K562 (cell line): ENCODE measurements around the gene C16orf95. TPM values are rescaled to one million over a fixed set of nuclear protein-coding genes. Genes with fewer than 3 reads are reported as not detected.

ENCODE experiments used
- KAT7 ChIP-seq: sonication (generic); formaldehyde crosslinking; IDR thresholded peaks from 2 replicates; pipeline ENCODE4 v1.8.0; 2022; ENCODE audit warnings: missing genetic modification reagents, mild to moderate bottlenecking, borderline replicate concordance
- RBM14 ChIP-seq: fragments of 200-400 bp; formaldehyde crosslinking; IDR thresholded peaks from 2 replicates; pipeline ENCODE4 v1.6.1; 2018; ENCODE audit warnings: low read depth, mild to moderate bottlenecking, low read length, moderate library complexity, borderline replicate concordance; ENCODE audit not compliant: insufficient read depth
- RFX1 ChIP-seq: fragments of 450-650 bp; IDR thresholded peaks from 2 replicates; pipeline ENCODE4 v1.6.1; 2016; ENCODE audit warnings: mild to moderate bottlenecking, moderate library complexity
- SAFB ChIP-seq: fragments of 200-400 bp; formaldehyde crosslinking; IDR thresholded peaks from 2 replicates; pipeline ENCODE4 v1.6.1; 2017; ENCODE audit warnings: low read depth, low read length, borderline replicate concordance
- SAFB2 ChIP-seq: fragments of 200-400 bp; formaldehyde crosslinking; IDR thresholded peaks from 2 replicates; pipeline ENCODE4 v1.6.1; 2018; ENCODE audit warnings: borderline replicate concordance, low read length, low read depth, moderate library complexity; ENCODE audit not compliant: severe bottlenecking
- TAF1 ChIP-seq: IDR thresholded peaks from 2 replicates; pipeline ENCODE4 v1.6.1; 2011; ENCODE audit warnings: mild to moderate bottlenecking, low read length, moderate library complexity; ENCODE audit not compliant: insufficient read depth, control insufficient read depth, severe bottlenecking; ENCODE audit errors: extremely low read depth
- TRIM24 ChIP-seq, 2 experiments: fragments of 450-650 bp; IDR thresholded peaks; 2 replicates each; pipeline ENCODE4 v1.6.1; 2016
- ZNF551 ChIP-seq: fragments of 250-450 bp; sonication (Bioruptor Pico); IDR thresholded peaks from 2 replicates; pipeline ENCODE4 v1.5.0; 2021; ENCODE audit warnings: mild to moderate bottlenecking, moderate library complexity
- polyA plus RNA-seq, 8 experiments: library from polyadenylated mRNA; depleted of rRNA in 4 of 8; stranded (reverse) in 5 of 8; unstranded in 3 of 8; fragments of >200 nt; fragmentation: Nextera tagmentation in 2 of 8; fragmentation: Illumina TruSeq in 1 of 8; extraction: Ambion mirVana in 2 of 8; extraction: Trizol in 1 of 8; gene quantifications; 2 replicates each; pipeline versions ENCODE4 v1.2.1 to v1.2.3, GENCODE V29; 2011 to 2014; ENCODE audit warnings: inconsistent platforms in 1 of 8, missing spikeins in 1 of 8
- total RNA-seq, 7 experiments: library from RNA; depleted of rRNA in 6 of 7; stranded (reverse); fragments of >200 nt in 6 of 7; fragmentation: Illumina TruSeq in 2 of 7; extraction: Trizol in 2 of 7; gene quantifications; 2 replicates each; pipeline versions ENCODE4 v1.2.1 to v1.2.3, GENCODE V29; 2011 to 2021; ENCODE audit warnings: low replicate concordance in 1 of 7
- TF ChIP-seq, protein P1 (sequence below): fragments of 150-350 bp; conservative IDR thresholded peaks from 2 replicates; pipeline ENCODE4 v1.6.1; 2014; ENCODE audit warnings: low read length
- TF ChIP-seq, protein P2 (sequence below): fragments of 250-450 bp; sonication (Bioruptor Pico); IDR thresholded peaks from 2 replicates; pipeline ENCODE4 v1.5.0; 2021; ENCODE audit warnings: mild to moderate bottlenecking, moderate library complexity
- TF ChIP-seq, protein P3 (sequence below): sonication (generic); formaldehyde crosslinking; IDR thresholded peaks from 2 replicates; pipeline ENCODE4 v1.8.0; 2022; ENCODE audit warnings: mild to moderate bottlenecking, missing genetic modification reagents
- TF ChIP-seq, protein P4 (sequence below): sonication (generic); formaldehyde crosslinking; IDR thresholded peaks from 2 replicates; pipeline ENCODE4 v1.8.1; 2022; ENCODE audit warnings: missing genetic modification reagents
- TF ChIP-seq, protein P5 (sequence below): fragments of 150-350 bp; IDR thresholded peaks from 2 replicates; pipeline ENCODE4 v1.6.1; 2014; ENCODE audit warnings: low read depth, mild to moderate bottlenecking, low read length, borderline replicate concordance

C16orf95 gene
- total and polyA plus RNA-seq, 9 of the 15 experiments (the other 6 are each of a cell fraction or from before 2014, with no cell fraction given) = 6.5 to 20.5 (median 9.4) TPM

DNA sequence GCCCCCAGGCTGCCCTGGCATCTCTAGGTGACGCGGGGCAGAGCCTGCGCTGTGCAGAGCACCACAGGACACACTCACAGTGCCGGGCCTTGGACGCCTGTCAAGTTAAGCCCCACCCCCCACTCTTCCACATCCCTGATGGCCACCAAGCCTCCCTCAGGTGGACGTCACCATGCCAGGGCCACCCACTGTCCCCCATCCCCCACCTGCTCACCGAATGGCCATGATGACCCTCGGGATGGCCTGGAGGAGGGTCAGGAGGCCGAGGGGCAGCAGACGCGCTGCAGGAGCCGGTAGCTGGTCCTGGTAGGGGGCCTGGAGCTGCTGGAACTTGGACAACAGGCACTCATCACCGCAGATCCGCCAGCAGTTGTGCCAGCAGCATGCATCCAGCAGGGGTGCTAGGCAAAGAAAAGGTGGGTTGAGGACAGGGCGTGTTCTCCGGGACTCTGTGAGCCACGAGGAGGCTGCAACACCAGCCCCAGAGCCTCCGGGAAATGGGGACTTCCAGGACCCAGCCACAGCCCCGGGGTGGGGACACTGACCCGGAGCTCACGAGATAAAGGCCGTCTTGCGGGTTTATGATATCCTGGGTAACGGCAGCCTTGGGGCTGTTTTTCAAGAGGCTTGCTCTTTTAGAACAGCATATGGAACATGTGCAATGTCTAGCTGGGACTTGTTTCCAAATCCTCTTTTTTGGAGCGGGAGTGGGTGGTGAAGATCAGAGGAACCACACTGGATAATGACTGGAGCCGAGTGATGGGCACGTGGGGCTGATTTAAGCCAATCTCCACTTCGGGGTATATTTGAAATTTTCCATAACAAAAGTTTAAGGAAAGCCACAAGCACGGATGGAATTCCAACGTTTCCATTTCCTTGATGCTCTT lies 11.4 kb downstream of the C16orf95 start (continued):
- TF ChIP-seq, protein P1, sequence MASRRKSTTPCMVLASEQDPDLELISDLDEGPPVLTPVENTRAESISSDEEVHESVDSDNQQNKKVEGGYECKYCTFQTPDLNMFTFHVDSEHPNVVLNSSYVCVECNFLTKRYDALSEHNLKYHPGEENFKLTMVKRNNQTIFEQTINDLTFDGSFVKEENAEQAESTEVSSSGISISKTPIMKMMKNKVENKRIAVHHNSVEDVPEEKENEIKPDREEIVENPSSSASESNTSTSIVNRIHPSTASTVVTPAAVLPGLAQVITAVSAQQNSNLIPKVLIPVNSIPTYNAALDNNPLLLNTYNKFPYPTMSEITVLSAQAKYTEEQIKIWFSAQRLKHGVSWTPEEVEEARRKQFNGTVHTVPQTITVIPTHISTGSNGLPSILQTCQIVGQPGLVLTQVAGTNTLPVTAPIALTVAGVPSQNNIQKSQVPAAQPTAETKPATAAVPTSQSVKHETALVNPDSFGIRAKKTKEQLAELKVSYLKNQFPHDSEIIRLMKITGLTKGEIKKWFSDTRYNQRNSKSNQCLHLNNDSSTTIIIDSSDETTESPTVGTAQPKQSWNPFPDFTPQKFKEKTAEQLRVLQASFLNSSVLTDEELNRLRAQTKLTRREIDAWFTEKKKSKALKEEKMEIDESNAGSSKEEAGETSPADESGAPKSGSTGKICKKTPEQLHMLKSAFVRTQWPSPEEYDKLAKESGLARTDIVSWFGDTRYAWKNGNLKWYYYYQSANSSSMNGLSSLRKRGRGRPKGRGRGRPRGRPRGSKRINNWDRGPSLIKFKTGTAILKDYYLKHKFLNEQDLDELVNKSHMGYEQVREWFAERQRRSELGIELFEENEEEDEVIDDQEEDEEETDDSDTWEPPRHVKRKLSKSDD = 0 out of 2 replicates have a peak, but pooled peaks have one; percentile 31
- TF ChIP-seq, protein P2, sequence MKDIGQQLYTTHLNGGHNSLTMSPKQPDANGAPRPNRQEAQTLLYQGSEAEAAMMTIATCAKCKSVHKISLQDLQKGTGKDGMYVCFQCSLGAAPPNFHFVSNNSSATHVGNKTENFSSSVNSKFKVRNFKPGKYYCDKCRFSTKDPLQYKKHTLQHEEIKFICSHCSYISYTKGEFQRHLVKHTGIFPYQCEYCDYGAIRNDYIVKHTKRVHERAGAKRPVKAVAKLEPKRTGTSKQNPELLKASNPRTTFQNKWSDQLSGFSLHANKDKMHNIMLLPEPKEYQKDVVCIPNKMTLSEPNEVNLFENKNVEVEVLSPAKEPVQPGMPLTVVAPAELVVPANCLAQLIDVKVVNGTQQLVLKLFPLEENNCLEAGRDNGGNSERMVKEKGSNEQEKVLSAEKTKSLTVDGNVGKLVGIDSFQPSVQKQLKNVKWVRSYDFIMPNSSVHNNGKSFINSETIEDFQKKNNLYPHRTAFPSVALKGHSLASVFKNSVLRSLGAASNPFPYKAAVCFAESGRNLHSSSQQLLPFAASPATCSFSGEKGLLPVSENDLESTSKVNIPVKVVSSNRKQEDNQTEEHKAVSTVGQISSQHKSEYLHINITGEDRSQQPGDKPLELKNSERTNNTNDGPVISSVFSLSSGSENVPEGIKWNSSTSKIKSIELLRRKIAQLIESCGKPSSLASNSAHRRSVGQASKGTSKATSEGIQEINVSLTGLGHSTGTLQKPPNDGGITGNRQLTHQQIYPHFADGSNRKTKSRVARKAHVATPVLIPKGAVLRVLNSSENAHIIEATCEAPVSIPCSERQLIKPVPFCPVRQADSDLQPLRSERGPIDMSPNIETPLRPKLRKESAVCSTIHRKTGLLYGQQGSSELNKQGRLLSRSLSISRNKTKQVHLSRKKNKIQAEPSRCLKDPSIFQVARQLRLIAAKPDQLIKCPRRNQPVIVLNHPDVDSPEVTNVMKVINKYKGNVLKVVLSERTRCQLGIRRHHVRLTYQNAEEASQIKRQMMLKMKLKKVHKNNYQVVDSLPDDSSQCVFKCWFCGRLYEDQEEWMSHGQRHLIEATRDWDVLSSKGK (CRISPR knock-in tag) = no peak
- TF ChIP-seq, protein P3, sequence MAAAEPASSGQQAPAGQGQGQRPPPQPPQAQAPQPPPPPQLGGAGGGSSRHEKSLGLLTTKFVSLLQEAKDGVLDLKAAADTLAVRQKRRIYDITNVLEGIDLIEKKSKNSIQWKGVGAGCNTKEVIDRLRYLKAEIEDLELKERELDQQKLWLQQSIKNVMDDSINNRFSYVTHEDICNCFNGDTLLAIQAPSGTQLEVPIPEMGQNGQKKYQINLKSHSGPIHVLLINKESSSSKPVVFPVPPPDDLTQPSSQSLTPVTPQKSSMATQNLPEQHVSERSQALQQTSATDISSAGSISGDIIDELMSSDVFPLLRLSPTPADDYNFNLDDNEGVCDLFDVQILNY (CRISPR knock-in tag) = no peak
- TF ChIP-seq TAF1 = peak; percentile 71
- TF ChIP-seq, protein P4, sequence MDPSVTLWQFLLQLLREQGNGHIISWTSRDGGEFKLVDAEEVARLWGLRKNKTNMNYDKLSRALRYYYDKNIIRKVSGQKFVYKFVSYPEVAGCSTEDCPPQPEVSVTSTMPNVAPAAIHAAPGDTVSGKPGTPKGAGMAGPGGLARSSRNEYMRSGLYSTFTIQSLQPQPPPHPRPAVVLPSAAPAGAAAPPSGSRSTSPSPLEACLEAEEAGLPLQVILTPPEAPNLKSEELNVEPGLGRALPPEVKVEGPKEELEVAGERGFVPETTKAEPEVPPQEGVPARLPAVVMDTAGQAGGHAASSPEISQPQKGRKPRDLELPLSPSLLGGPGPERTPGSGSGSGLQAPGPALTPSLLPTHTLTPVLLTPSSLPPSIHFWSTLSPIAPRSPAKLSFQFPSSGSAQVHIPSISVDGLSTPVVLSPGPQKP (CRISPR knock-in tag) = no peak
- no peak for TF ChIP-seq SAFB2
- no peak for TF ChIP-seq ZNF551 (CRISPR knock-in tag)
- TF ChIP-seq RBM14 = no peak
- no peak for TF ChIP-seq RFX1
- no peak; the same call in 1 of the 2 replicates for TF ChIP-seq KAT7 (CRISPR knock-in tag)
- TF ChIP-seq, protein P5, sequence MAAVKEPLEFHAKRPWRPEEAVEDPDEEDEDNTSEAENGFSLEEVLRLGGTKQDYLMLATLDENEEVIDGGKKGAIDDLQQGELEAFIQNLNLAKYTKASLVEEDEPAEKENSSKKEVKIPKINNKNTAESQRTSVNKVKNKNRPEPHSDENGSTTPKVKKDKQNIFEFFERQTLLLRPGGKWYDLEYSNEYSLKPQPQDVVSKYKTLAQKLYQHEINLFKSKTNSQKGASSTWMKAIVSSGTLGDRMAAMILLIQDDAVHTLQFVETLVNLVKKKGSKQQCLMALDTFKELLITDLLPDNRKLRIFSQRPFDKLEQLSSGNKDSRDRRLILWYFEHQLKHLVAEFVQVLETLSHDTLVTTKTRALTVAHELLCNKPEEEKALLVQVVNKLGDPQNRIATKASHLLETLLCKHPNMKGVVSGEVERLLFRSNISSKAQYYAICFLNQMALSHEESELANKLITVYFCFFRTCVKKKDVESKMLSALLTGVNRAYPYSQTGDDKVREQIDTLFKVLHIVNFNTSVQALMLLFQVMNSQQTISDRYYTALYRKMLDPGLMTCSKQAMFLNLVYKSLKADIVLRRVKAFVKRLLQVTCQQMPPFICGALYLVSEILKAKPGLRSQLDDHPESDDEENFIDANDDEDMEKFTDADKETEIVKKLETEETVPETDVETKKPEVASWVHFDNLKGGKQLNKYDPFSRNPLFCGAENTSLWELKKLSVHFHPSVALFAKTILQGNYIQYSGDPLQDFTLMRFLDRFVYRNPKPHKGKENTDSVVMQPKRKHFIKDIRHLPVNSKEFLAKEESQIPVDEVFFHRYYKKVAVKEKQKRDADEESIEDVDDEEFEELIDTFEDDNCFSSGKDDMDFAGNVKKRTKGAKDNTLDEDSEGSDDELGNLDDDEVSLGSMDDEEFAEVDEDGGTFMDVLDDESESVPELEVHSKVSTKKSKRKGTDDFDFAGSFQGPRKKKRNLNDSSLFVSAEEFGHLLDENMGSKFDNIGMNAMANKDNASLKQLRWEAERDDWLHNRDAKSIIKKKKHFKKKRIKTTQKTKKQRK = no peak
- no peak for TF ChIP-seq SAFB
- TF ChIP-seq TRIM24 (IDR thresholded peaks at IDR 0.05) = no peak
